Measurements from ENCODE around the gene ST3GAL5. TPM values are rescaled to one million over a fixed set of nuclear protein-coding genes. Genes with fewer than 3 reads are reported as not detected.

The ST3GAL5 gene
- total and polyA plus RNA-seq, 2 of the 8 experiments (the other 6 are each of a cell fraction or from before 2014, with no cell fraction given) = 1.9 to 4.5 TPM

GRCh38 chr2:85901155-85901554 lies 12.4 kb upstream of the ST3GAL5 start:
- FAIRE-seq (no peak), DNase-seq (ENCODE audit: low read depth in 1 of 2, low spot score in 2 of 2) (no peak)
- Histone ChIP-seq H3K36me3 (ENCODE audit: control insufficient read depth in 2 of 4, insufficient read depth in 4 of 4, low read length in 3 of 4) (no peaks in the 10 kb centered on the region), H2BK20ac (ENCODE audit: low read length) (no peak overlapping the region), H3K79me1 (ENCODE audit: low read depth, low read length) (no peaks in the 10 kb centered on the region), H3K56ac (replicated peaks; ENCODE audit: insufficient read length, low read depth, low read length) (no peak overlapping the region), H3K4me3 (ENCODE audit: extremely low read depth in 1 of 4, insufficient read depth in 2 of 4, low read depth in 3 of 4, low read length in 4 of 4) (no peak overlapping the region), H3K18ac (ENCODE audit: extremely low read depth, low read length) (no peak overlapping the region), H3K79me2 (ENCODE audit: control insufficient read depth in 1 of 2, insufficient read depth in 2 of 2, low read length in 2 of 2) (no peaks in the 10 kb centered on the region), H3K27ac (ENCODE audit: low read depth, low read length) (no peak overlapping the region), H4K5ac (ENCODE audit: insufficient read length, low read depth, low read length) (no peak overlapping the region), H3K4me1 (replicated peaks in 1 of 4; ENCODE audit: control insufficient read depth in 3 of 4, insufficient read depth in 4 of 4, low read length in 3 of 4) (no peaks in the 10 kb centered on the region; a peak in 1 of 7 replicates), H3K4ac (replicated peaks; ENCODE audit: insufficient read length, low read depth, low read length) (no peak overlapping the region), H3K23ac (ENCODE audit: insufficient read length) (no peak overlapping the region), H3K9ac (replicated peaks in 1 of 4; ENCODE audit: extremely low read depth in 1 of 4, low read depth in 3 of 4, low read length in 3 of 4) (no peak overlapping the region), H4K20me1 (replicated peaks in 1 of 2; ENCODE audit: control insufficient read depth in 1 of 2, insufficient read depth in 2 of 2, low read length in 2 of 2) (no peaks in the 10 kb centered on the region), H4K8ac (ENCODE audit: extremely low read depth, insufficient read depth, low read length) (no peak overlapping the region), H2AFZ (ENCODE audit: low read length) (no peak overlapping the region), H2BK5ac (ENCODE audit: low read depth, low read length) (no peak overlapping the region), H3K23me2 (ENCODE audit: low read depth, low read length) (no peaks in the 10 kb centered on the region), H2BK120ac (replicated peaks; ENCODE audit: low read depth, low read length) (no peak overlapping the region), H2BK15ac (ENCODE audit: low read length) (no peak overlapping the region), H3K9me3 (ENCODE audit: insufficient read depth in 2 of 2, low read depth in 1 of 2, low read length in 1 of 2) (no peaks in the 10 kb centered on the region), H3K27me3 (replicated peaks in 1 of 4; ENCODE audit: control insufficient read depth in 3 of 4, extremely low read depth in 1 of 4, insufficient read depth in 3 of 4, low read length in 3 of 4) (no peaks in the 10 kb centered on the region), H3K14ac (ENCODE audit: insufficient read length) (no peak overlapping the region), H2BK12ac (ENCODE audit: low read depth, low read length) (no peak overlapping the region), H3K4me2 (ENCODE audit: insufficient read depth in 1 of 2, low read depth in 2 of 2, low read length in 2 of 2) (no peak overlapping the region), H2AK5ac (ENCODE audit: low read depth, low read length) (no peak overlapping the region), H4K91ac (replicated peaks; ENCODE audit: insufficient read length, low read length) (no peak overlapping the region)
- ChIA-PET CTCF (ENCODE audit: partially characterized antibody) (interaction anchor here (0.7 to 1.2 kb wide), 2 partner anchors 12 to 84 kb away, joined by 3 read pairs; no protein-coding TSS in a partner anchor), POLR2A (ENCODE audit: partially characterized antibody) (no interaction called here)
- WGBS, 2 experiments (ENCODE audit: extremely low coverage in 1 of 2, insufficient coverage in 1 of 2, insufficient read length in 1 of 2, insufficient replicate concordance in 2 of 2, low coverage in 1 of 2, low lambda C conversion rate in 2 of 2, missing lambda C conversion rate in 1 of 2) = 50% methylated on average over 2 of the region's 2 CpGs; no CpG with 5 or more reads in 1 of the 2 experiments
- no peak for TF ChIP-seq SP2 (IDR thresholded peaks at IDR 0.05; ENCODE audit: low read length)
- no peak for TF ChIP-seq ASH2L (IDR thresholded peaks at IDR 0.05; ENCODE audit: low read length)
- TF ChIP-seq ZNF274 (IDR thresholded peaks at IDR 0.05; ENCODE audit: borderline replicate concordance, extremely low read depth, low read length) = no peak
- TF ChIP-seq KDM5A (IDR thresholded peaks at IDR 0.05; ENCODE audit: low read length) = no peak
- TF ChIP-seq KDM4A (IDR thresholded peaks at IDR 0.05; ENCODE audit: low read depth, low read length, severe bottlenecking) = no peak
- no peak for TF ChIP-seq SIRT6 (IDR thresholded peaks at IDR 0.05; ENCODE audit: low read length)
- no peak for TF ChIP-seq EP300 (IDR thresholded peaks at IDR 0.05; ENCODE audit: borderline replicate concordance in 1 of 2, low read depth in 2 of 2, low read length in 2 of 2)
- TF ChIP-seq GABPA (IDR thresholded peaks at IDR 0.05; ENCODE audit: borderline replicate concordance, insufficient read depth, low read length) = no peak
- no peak for TF ChIP-seq EZH2 (IDR thresholded peaks at IDR 0.05; ENCODE audit: low read depth, low read length, severe bottlenecking)
- no peak for TF ChIP-seq SIX5 (IDR thresholded peaks at IDR 0.05; ENCODE audit: low read depth, low read length)
- TF ChIP-seq, protein P1, sequence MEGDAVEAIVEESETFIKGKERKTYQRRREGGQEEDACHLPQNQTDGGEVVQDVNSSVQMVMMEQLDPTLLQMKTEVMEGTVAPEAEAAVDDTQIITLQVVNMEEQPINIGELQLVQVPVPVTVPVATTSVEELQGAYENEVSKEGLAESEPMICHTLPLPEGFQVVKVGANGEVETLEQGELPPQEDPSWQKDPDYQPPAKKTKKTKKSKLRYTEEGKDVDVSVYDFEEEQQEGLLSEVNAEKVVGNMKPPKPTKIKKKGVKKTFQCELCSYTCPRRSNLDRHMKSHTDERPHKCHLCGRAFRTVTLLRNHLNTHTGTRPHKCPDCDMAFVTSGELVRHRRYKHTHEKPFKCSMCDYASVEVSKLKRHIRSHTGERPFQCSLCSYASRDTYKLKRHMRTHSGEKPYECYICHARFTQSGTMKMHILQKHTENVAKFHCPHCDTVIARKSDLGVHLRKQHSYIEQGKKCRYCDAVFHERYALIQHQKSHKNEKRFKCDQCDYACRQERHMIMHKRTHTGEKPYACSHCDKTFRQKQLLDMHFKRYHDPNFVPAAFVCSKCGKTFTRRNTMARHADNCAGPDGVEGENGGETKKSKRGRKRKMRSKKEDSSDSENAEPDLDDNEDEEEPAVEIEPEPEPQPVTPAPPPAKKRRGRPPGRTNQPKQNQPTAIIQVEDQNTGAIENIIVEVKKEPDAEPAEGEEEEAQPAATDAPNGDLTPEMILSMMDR (IDR thresholded peaks at IDR 0.05; ENCODE audit: control extremely low read depth in 1 of 3, insufficient read depth in 1 of 3, low read depth in 1 of 3, low read length in 3 of 3) = no peak
- no peak for TF ChIP-seq SAP30 (IDR thresholded peaks at IDR 0.05; ENCODE audit: insufficient read depth, insufficient replicate concordance, low read length)

Data from H1 (cell line).